A673 (cell line): ENCODE data around the gene DAPK2. TPM values are rescaled to one million over a fixed set of nuclear protein-coding genes. Genes with fewer than 3 reads are reported as not detected.

ENCODE experiments used
- BruUV-seq: library from RNA; stranded (reverse); fragments of 400-500 nt; replicated peaks from 2 replicates; lab custom pipeline; 2021; lab: Mats Ljungman, UMichigan
- CTCF ChIA-PET: fragments of 300-600 bp; sonication (Branson Sonifier 250); formaldehyde crosslinking; loops from one replicate; lab custom pipeline; 2022; ENCODE audit warnings: antibody characterized with exemption; lab: Charles Lee
- POLR2A ChIA-PET: fragments of 300-600 bp; sonication (Branson Sonifier 250); formaldehyde crosslinking; loops from one replicate; lab custom pipeline; 2022; ENCODE audit warnings: antibody characterized with exemption; ENCODE audit not compliant: low non-redundant PET; lab: Charles Lee
- DNase-seq: peaks from one replicate; pipeline ENCODE4 v3.0.0-alpha.2; 2015; ENCODE audit warnings: low spot score
- H3K27ac ChIP-seq: fragments of 200-600 bp; sonication (generic); 2 replicates; pipeline ENCODE4 v1.5.1; 2016; ENCODE audit warnings: mixed run types, low read depth, mild to moderate bottlenecking, mixed read lengths, antibody characterized with exemption, low read length; ENCODE audit not compliant: poor library complexity, severe bottlenecking
- H3K27me3 ChIP-seq: fragments of 200-600 bp; sonication (generic); replicated peaks from 2 replicates; pipeline ENCODE4 v1.6.1; 2017; ENCODE audit warnings: mixed run types, low read depth, mild to moderate bottlenecking, mixed read lengths, antibody characterized with exemption, low read length; ENCODE audit not compliant: insufficient read depth, poor library complexity
- H3K36me3 ChIP-seq: fragments of 200-600 bp; sonication (generic); 2 replicates; pipeline ENCODE4 v1.6.1; 2016; ENCODE audit warnings: mixed run types, mild to moderate bottlenecking, mixed read lengths, antibody characterized with exemption, low read length; ENCODE audit not compliant: insufficient read depth, poor library complexity, severe bottlenecking
- H3K4me1 ChIP-seq: fragments of 200-600 bp; sonication (generic); 2 replicates; pipeline ENCODE4 v1.6.1; 2017; ENCODE audit warnings: mixed run types, mild to moderate bottlenecking, mixed read lengths, antibody characterized with exemption, low read length; ENCODE audit not compliant: insufficient read depth, poor library complexity, severe bottlenecking
- H3K4me3 ChIP-seq: fragments of 200-600 bp; sonication (generic); 2 replicates; pipeline ENCODE4 v1.5.1; 2016; ENCODE audit warnings: low read depth, mixed run types, mild to moderate bottlenecking, mixed read lengths, low read length; ENCODE audit not compliant: poor library complexity, severe bottlenecking
- H3K9me3 ChIP-seq: fragments of 200-600 bp; sonication (generic); 2 replicates; pipeline ENCODE4 v1.6.1; 2016; ENCODE audit warnings: mixed run types, low read depth, mild to moderate bottlenecking, mixed read lengths, antibody characterized with exemption, low read length; ENCODE audit not compliant: poor library complexity, severe bottlenecking
- EZH2 ChIP-seq: fragments of 200-600 bp; sonication (generic); IDR thresholded peaks from 2 replicates; pipeline ENCODE4 v1.6.1; 2017; ENCODE audit warnings: borderline replicate concordance, low read depth, mild to moderate bottlenecking, mixed read lengths, antibody characterized with exemption, low read length; ENCODE audit not compliant: poor library complexity, severe bottlenecking
- intact Hi-C: fragments of 100-400 bp; cut with micrococcal nuclease; formaldehyde crosslinking; loops from one replicate; pipeline ENCODE4 v1.10.0; 2022; ENCODE audit not compliant: unreplicated experiment
- total RNA-seq: library from RNA; stranded (reverse); gene quantifications from 2 replicates; pipeline ENCODE4 v1.2.3, GENCODE V29; 2021
- TF ChIP-seq, protein P1 (sequence below): fragments of 300-800, 200-600 bp; sonication (generic); conservative IDR thresholded peaks from 2 replicates; pipeline ENCODE4 v1.5.1; 2017; ENCODE audit warnings: low read depth, mild to moderate bottlenecking, antibody characterized with exemption, low read length, moderate library complexity, mixed read lengths

DAPK2 gene
- total RNA-seq, 1 experiment from 2014 or later, result 19.2 TPM

DNA sequence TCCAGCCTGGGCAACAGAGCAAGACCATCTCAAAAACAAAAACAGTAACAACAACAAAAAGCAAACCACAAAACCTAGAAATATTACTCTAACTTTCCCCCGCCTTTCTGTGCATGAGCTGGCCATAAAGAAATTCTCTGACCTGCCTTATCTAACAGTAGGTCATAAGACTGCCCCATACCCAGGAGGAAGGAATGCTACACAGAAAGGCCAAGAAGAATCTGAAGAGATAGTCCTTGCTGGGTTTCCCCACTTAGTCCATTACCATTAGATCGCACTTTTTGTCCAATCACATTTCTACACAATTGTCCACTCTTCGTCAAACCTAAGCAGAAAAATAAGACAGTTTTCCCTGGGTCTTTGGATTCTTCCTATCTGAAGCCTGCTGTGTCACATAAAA lies 23.8 kb upstream of the DAPK2 start:
- no peak for DNase-seq
- H3K36me3 ChIP-seq, result no peaks in the 10 kb centered on the region
- no peaks in the 10 kb centered on the region for H3K27me3 ChIP-seq
- ChIA-PET CTCF (interaction anchor here (1.1 kb wide), 1 partner anchor 318 kb away, joined by 4 read pairs; no protein-coding TSS in a partner anchor), POLR2A (interaction anchor here (0.6 kb wide), 1 partner anchor 563 kb away, joined by 3 read pairs; no protein-coding TSS in a partner anchor)
- H3K4me1 ChIP-seq, result no peaks in the 10 kb centered on the region
- intact Hi-C loops, result loop anchor here (2.0 kb wide), 1 partner anchor 339 kb away; no protein-coding TSS in a partner anchor
- H3K27ac ChIP-seq, result no peak overlapping the region
- BruUV-seq, result no TSS peak
- H3K4me3 ChIP-seq, result no peak overlapping the region
- no peaks in the 10 kb centered on the region for H3K9me3 ChIP-seq
- TF ChIP-seq, protein P1, sequence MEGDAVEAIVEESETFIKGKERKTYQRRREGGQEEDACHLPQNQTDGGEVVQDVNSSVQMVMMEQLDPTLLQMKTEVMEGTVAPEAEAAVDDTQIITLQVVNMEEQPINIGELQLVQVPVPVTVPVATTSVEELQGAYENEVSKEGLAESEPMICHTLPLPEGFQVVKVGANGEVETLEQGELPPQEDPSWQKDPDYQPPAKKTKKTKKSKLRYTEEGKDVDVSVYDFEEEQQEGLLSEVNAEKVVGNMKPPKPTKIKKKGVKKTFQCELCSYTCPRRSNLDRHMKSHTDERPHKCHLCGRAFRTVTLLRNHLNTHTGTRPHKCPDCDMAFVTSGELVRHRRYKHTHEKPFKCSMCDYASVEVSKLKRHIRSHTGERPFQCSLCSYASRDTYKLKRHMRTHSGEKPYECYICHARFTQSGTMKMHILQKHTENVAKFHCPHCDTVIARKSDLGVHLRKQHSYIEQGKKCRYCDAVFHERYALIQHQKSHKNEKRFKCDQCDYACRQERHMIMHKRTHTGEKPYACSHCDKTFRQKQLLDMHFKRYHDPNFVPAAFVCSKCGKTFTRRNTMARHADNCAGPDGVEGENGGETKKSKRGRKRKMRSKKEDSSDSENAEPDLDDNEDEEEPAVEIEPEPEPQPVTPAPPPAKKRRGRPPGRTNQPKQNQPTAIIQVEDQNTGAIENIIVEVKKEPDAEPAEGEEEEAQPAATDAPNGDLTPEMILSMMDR, result no peak
- TF ChIP-seq EZH2, result no peak

DNA sequence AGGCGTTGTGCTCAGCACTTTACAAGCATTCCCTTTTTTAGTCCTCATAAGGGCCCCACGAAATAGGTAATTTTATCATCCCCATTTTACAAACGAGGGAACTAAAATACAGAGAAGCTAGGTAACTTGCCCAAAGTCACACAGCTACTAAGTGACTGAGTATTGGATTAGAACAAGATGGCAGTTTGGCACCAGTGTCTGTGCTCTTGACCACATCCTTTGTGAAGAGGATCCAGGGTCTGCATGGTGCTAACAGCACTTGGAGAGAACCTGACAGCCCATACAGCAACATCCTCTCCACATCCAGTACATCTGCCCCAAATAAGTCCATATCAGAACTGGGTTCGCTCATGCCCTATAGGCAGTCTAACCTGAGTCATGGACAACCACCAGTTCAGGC lies 21.8 kb upstream of the DAPK2 start:
- no peak overlapping the region for H3K4me3 ChIP-seq
- no peaks in the 10 kb centered on the region for H3K4me1 ChIP-seq
- DNase-seq, result no peak
- CTCF ChIA-PET, result interaction anchor here (1.0 to 1.7 kb wide), 4 partner anchors 22 to 601 kb away, joined by 3 to 30 read pairs (median 12); partner anchors contain the start of gene DAPK2
- TF ChIP-seq, protein P1, result no peak
- TF ChIP-seq EZH2, result no peak
- no peaks in the 10 kb centered on the region for H3K27me3 ChIP-seq
- POLR2A ChIA-PET, result no interaction called here
- intact Hi-C loops, result loop anchor here (5.0 to 10.0 kb wide), 2 partner anchors 173 to 661 kb away; no protein-coding TSS in a partner anchor
- H3K36me3 ChIP-seq, result no peaks in the 10 kb centered on the region
- no TSS peak for BruUV-seq
- no peaks in the 10 kb centered on the region for H3K9me3 ChIP-seq
- H3K27ac ChIP-seq, result no peak overlapping the region

DNA sequence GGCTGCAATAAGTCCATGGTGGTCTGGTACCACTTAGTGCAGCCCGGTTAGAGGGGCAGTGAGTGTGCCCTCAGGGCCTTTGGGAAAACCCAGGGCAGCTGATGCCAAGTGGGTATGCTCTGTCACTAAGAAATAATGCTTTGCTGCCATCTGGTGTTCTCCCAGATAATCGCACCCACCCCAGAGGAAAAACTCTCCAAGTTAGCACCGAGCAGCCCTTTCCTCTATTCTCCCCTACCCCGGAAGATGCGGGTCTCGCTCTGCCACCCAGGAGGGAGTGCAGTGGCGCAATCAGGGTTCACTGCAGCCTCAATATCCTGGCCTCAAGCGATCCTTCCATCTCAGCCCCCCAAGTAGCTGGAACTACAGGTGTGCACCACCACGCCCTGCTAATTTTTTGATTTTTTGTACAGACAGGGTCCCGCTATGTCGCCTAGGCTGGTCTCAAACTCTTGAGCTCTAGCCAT lies 21.3 kb upstream of the DAPK2 start:
- CTCF ChIA-PET, result interaction anchor here (0.6 to 1.7 kb wide), 6 partner anchors 21 to 601 kb away, joined by 3 to 30 read pairs (median 6); partner anchors contain the start of genes CIAO2A and DAPK2
- BruUV-seq, result no TSS peak
- Histone ChIP-seq H3K27me3 (no peaks in the 10 kb centered on the region), H3K36me3 (no peaks in the 10 kb centered on the region), H3K9me3 (no peaks in the 10 kb centered on the region), H3K27ac (no peak overlapping the region), H3K4me3 (no peak overlapping the region), H3K4me1 (no peaks in the 10 kb centered on the region)
- DNase-seq, result peak; percentile 86
- intact Hi-C loops, result loop anchor here (1.0 to 10.0 kb wide), 6 partner anchors 173 to 779 kb away; no protein-coding TSS in a partner anchor
- POLR2A ChIA-PET, result no interaction called here
- no peak for TF ChIP-seq EZH2
- TF ChIP-seq, protein P1, result peak; percentile 76
